ENCODE data around the gene WEE1.

WEE1 gene

GRCh38 chr11:9629064-9629463, 55.6 kb downstream of the WEE1 start:
- no peak overlapping the region for H3K4me3 ChIP-seq (ENCODE audit: low read depth, low read length)
- in situ Hi-C loops (cut with HindIII; ENCODE audit: low sequenced_read_pairs), result no loop called here
- no peak for TF ChIP-seq CTCF (IDR thresholded peaks at IDR 0.05; ENCODE audit: low read depth, low read length)
- no peak for DNase-seq (ENCODE audit: low read depth, low spot score)

GRCh38 chr11:9633679-9634078, 60.2 kb downstream of the WEE1 start:
- no peak overlapping the region for H3K4me3 ChIP-seq (ENCODE audit: low read depth, low read length)
- in situ Hi-C loops (cut with HindIII; ENCODE audit: low sequenced_read_pairs), result no loop called here
- DNase-seq (ENCODE audit: low read depth, low spot score), result no peak
- no peak for TF ChIP-seq CTCF (IDR thresholded peaks at IDR 0.05; ENCODE audit: low read depth, low read length)

GRCh38 chr11:9636691-9637090, 63.2 kb downstream of the WEE1 start:
- H3K4me3 ChIP-seq (ENCODE audit: low read depth, low read length), result no peak overlapping the region
- no peak for TF ChIP-seq CTCF (IDR thresholded peaks at IDR 0.05; ENCODE audit: low read depth, low read length)
- in situ Hi-C loops (cut with HindIII; ENCODE audit: low sequenced_read_pairs), result no loop called here
- no peak for DNase-seq (ENCODE audit: low read depth, low spot score)

GRCh38 chr11:9639099-9639498, 65.6 kb downstream of the WEE1 start:
- H3K4me3 ChIP-seq (ENCODE audit: low read depth, low read length), result no peak overlapping the region
- no peak for TF ChIP-seq CTCF (IDR thresholded peaks at IDR 0.05; ENCODE audit: low read depth, low read length)
- no peak for DNase-seq (ENCODE audit: low read depth, low spot score)
- in situ Hi-C loops (cut with HindIII; ENCODE audit: low sequenced_read_pairs), result no loop called here

Measured in astrocyte of the spinal cord (primary cell).